ENCODE measurements around the gene UQCRFS1. TPM values are rescaled to one million over a fixed set of nuclear protein-coding genes. Genes with fewer than 3 reads are reported as not detected.
A peak's percentile ranks its signal among the peaks of the same experiment; 100 is the strongest.

Gene UQCRFS1
- 36.7 and 37.1 TPM in 2 replicates for polyA plus RNA-seq (2012; rRNA removed)
- 41.4 and 44.1 TPM in 2 replicates for polyA plus RNA-seq (2012; cell fraction: cytosol; rRNA removed)
- 15.4 and 18.2 TPM in 2 replicates for polyA plus RNA-seq (2012; cell fraction: nucleus; rRNA removed)

DNA sequence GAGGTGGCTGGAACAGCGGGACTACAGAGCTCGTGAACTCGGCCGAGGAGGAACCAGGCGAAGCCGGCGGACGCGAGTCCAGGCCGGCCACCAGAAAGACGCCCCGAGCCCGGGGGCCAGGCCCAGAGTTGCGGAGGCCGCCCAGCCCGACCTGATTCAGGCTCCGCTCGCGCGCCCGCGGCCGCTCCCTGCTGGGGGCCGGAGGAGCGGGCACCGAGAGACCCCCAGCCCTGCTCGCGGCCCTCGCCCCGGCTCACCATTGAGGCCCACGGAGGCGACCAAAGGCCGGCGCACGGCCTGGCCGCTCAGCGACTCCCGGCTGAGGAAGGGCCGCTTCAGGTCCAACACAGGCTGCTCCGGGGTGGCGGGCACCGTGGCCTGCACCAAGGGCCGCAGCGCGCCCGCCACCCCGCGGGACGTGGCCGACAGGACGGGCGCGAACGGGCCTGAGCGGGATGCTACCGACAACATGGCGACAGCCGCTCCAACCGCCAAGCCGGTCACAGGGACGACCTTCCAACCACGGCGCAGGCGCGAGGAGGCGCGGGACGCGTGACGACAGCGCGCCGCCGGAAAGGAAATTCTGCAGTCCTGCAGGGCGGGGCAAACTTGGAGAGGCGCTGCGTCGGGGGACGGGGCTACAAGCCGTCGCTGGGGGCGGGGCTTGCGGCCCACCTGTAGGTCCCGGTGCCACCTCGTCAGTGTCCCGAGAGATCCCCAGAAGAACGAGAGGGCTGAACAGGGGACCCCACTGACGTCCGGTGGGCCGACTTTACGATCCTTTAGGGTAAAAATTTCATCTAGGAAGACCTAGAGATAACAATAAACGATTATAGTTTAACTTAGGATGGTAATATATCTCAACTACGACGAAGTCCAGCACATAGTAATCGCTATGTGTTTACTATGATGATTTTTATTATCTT lies at the start of gene UQCRFS1:
Gene UQCRFS1 (minus strand): TSS at position 504 of the 926 bp plus-strand sequence. CDS start 33 bp downstream, at position 471.
- Histone ChIP-seq H3F3A (replicated peaks; ENCODE audit: insufficient read depth) (no peaks in the 10 kb centered on the region), H3K79me2 (ENCODE audit: insufficient read depth) (peaks cover 51% of the 10 kb centered on the region), H3K4me1 (ENCODE audit: control insufficient read depth in 1 of 2, insufficient read depth in 2 of 2, low read depth in 1 of 2, low read length in 1 of 2) (peaks cover 0 to 11% of the 10 kb centered on the region in 2 experiments; a peak in 3 of 4 replicates), H3K27ac (ENCODE audit: low read depth in 2 of 2, low read length in 1 of 2) (peak within 1 kb of the TSS; percentile 39 to 68), H2AFZ (ENCODE audit: low read depth) (peak within 1 kb of the TSS; percentile 98), H3K9ac (peak within 1 kb of the TSS; percentile 99), H3K9me3 (no peaks in the 10 kb centered on the region), H3K27me3 (ENCODE audit: insufficient read depth) (peaks cover 13% of the 10 kb centered on the region; the same call in 1 of the 2 replicates), H3K4me3 (ENCODE audit: low read depth in 2 of 2, low read length in 1 of 2) (peak within 1 kb of the TSS; percentile 90 to 93), H3K9me2 (no peaks in the 10 kb centered on the region), H3K36me3 (replicated peaks in 1 of 2; ENCODE audit: control insufficient read depth in 1 of 2, insufficient read depth in 2 of 2, low read length in 1 of 2) (peaks cover 0 to 4% of the 10 kb centered on the region in 2 experiments), H4K20me1 (ENCODE audit: insufficient read depth) (peaks cover 37% of the 10 kb centered on the region), H3K4me2 (peak within 1 kb of the TSS; percentile 92)
- ChIA-PET CTCF (interaction anchor here (1.3 kb wide), 1 partner anchor 50 kb away, joined by 4 read pairs; no protein-coding TSS in a partner anchor), POLR2A (no interaction called here)
- peak; percentile 93 for DNase-seq
- TF ChIP-seq FOSL2 (IDR thresholded peaks at IDR 0.05; ENCODE audit: borderline replicate concordance, low read depth) (no peak), YY1 (IDR thresholded peaks at IDR 0.05; ENCODE audit: low read depth) (peak; percentile 74; the same call in 1 of the 2 replicates), MXI1 (IDR thresholded peaks at IDR 0.05; ENCODE audit: low read depth, low read length) (peak; percentile 55; the same call in 1 of the 2 replicates), GABPA (IDR thresholded peaks at IDR 0.05; ENCODE audit: low read depth) (peak; percentile 65), NRF1 (IDR thresholded peaks at IDR 0.05; ENCODE audit: low read depth, low read length) (peak; percentile 84), ELF1 (IDR thresholded peaks at IDR 0.05) (0 out of 2 replicates have a peak, but pooled peaks have one; percentile 18), RFX5 (IDR thresholded peaks at IDR 0.05; ENCODE audit: low read length) (0 out of 2 replicates have a peak, but pooled peaks have one; percentile 13)
- TF ChIP-seq, protein P1, sequence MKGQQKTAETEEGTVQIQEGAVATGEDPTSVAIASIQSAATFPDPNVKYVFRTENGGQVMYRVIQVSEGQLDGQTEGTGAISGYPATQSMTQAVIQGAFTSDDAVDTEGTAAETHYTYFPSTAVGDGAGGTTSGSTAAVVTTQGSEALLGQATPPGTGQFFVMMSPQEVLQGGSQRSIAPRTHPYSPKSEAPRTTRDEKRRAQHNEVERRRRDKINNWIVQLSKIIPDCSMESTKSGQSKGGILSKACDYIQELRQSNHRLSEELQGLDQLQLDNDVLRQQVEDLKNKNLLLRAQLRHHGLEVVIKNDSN (IDR thresholded peaks at IDR 0.05; ENCODE audit: borderline replicate concordance, low read depth): peak; percentile 46; the same call in 1 of the 2 replicates
- TF ChIP-seq, protein P2, sequence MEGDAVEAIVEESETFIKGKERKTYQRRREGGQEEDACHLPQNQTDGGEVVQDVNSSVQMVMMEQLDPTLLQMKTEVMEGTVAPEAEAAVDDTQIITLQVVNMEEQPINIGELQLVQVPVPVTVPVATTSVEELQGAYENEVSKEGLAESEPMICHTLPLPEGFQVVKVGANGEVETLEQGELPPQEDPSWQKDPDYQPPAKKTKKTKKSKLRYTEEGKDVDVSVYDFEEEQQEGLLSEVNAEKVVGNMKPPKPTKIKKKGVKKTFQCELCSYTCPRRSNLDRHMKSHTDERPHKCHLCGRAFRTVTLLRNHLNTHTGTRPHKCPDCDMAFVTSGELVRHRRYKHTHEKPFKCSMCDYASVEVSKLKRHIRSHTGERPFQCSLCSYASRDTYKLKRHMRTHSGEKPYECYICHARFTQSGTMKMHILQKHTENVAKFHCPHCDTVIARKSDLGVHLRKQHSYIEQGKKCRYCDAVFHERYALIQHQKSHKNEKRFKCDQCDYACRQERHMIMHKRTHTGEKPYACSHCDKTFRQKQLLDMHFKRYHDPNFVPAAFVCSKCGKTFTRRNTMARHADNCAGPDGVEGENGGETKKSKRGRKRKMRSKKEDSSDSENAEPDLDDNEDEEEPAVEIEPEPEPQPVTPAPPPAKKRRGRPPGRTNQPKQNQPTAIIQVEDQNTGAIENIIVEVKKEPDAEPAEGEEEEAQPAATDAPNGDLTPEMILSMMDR (IDR thresholded peaks at IDR 0.05): no peak
- TF ChIP-seq, protein P3, sequence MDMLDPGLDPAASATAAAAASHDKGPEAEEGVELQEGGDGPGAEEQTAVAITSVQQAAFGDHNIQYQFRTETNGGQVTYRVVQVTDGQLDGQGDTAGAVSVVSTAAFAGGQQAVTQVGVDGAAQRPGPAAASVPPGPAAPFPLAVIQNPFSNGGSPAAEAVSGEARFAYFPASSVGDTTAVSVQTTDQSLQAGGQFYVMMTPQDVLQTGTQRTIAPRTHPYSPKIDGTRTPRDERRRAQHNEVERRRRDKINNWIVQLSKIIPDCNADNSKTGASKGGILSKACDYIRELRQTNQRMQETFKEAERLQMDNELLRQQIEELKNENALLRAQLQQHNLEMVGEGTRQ (IDR thresholded peaks at IDR 0.05; ENCODE audit: borderline replicate concordance, low read depth, low read length): no peak
- 2% methylated on average over 16 of the region's 95 CpGs for WGBS (ENCODE audit: low lambda C conversion rate)

DNA sequence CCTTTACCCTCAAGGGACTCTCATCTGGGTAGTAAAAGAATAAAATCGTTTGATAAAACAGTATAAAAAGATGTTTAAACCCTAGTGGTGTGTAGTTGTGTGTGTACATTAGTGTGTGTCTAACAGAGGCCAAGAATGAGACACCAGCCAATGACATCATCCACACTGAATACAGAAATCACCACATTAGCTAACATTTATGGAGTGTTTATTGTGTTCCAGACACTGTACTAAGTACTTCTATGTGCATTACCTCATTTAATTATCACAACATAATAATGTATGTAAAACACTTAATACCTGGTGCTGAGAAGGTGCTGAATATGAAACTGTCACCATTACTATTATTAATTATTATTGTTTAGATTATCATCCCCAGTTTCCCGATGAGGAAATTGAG lies 49.1 kb upstream of the UQCRFS1 start:
- POLR2A ChIA-PET: no interaction called here
- CTCF ChIA-PET: interaction anchor here (1.1 to 3.3 kb wide), 7 partner anchors 12 to 525 kb away, joined by 3 to 36 read pairs (median 12); no protein-coding TSS in a partner anchor
- H3K9ac ChIP-seq: no peak overlapping the region

More for the DNA sequence above, 49.1 kb upstream of the UQCRFS1 start:
- TF ChIP-seq JUND (IDR thresholded peaks at IDR 0.05): no peak
- no peak for TF ChIP-seq EZH2phosphoT487 (IDR thresholded peaks at IDR 0.05; ENCODE audit: borderline replicate concordance, low read depth)
- TF ChIP-seq POLR2AphosphoS5 (IDR thresholded peaks at IDR 0.05; ENCODE audit: low read depth, low read length): no peak
- TF ChIP-seq SIN3A (IDR thresholded peaks at IDR 0.05; ENCODE audit: borderline replicate concordance, low read depth, low read length): no peak
- TF ChIP-seq EP300 (IDR thresholded peaks at IDR 0.05; ENCODE audit: borderline replicate concordance in 1 of 2, low read depth in 1 of 2, low read length in 1 of 2): no peak
- TF ChIP-seq ELF1 (IDR thresholded peaks at IDR 0.05): no peak
- TF ChIP-seq TCF12 (IDR thresholded peaks at IDR 0.05): no peak
- no peak for TF ChIP-seq RFX5 (IDR thresholded peaks at IDR 0.05; ENCODE audit: low read length)
- TF ChIP-seq RXRA (IDR thresholded peaks at IDR 0.05; ENCODE audit: borderline replicate concordance, low read depth): no peak
- TF ChIP-seq TAF1 (IDR thresholded peaks at IDR 0.05; ENCODE audit: borderline replicate concordance, low read depth, low read length): no peak
- no peak for TF ChIP-seq MXI1 (IDR thresholded peaks at IDR 0.05; ENCODE audit: low read depth, low read length)
- TF ChIP-seq, protein P3 (IDR thresholded peaks at IDR 0.05; ENCODE audit: borderline replicate concordance, low read depth, low read length): no peak
- TF ChIP-seq RAD21 (IDR thresholded peaks at IDR 0.05; ENCODE audit: low read length): no peak
- no peak overlapping the region for H2AFZ ChIP-seq (ENCODE audit: low read depth)
- no peaks in the 10 kb centered on the region for H3F3A ChIP-seq (replicated peaks; ENCODE audit: insufficient read depth)
- 2% methylated on average over 2 of the region's 2 CpGs for WGBS (ENCODE audit: low lambda C conversion rate)
- H3K79me2 ChIP-seq (ENCODE audit: insufficient read depth): no peaks in the 10 kb centered on the region
- no peaks in the 10 kb centered on the region for H3K36me3 ChIP-seq (replicated peaks in 1 of 2; ENCODE audit: control insufficient read depth in 1 of 2, insufficient read depth in 2 of 2, low read length in 1 of 2)
- H3K27me3 ChIP-seq (ENCODE audit: insufficient read depth): peaks cover 13% of the 10 kb centered on the region; the same call in 1 of the 2 replicates
- no peak for DNase-seq
- no peak overlapping the region for H3K4me2 ChIP-seq
- H3K27ac ChIP-seq (ENCODE audit: low read depth in 2 of 2, low read length in 1 of 2): no peak overlapping the region
- H3K9me3 ChIP-seq: no peaks in the 10 kb centered on the region
- H3K9me2 ChIP-seq: no peaks in the 10 kb centered on the region
- no peaks in the 10 kb centered on the region for H3K4me1 ChIP-seq (ENCODE audit: control insufficient read depth in 1 of 2, insufficient read depth in 2 of 2, low read depth in 1 of 2, low read length in 1 of 2)
- H4K20me1 ChIP-seq (ENCODE audit: insufficient read depth): no peaks in the 10 kb centered on the region
- no peak overlapping the region for H3K4me3 ChIP-seq (ENCODE audit: low read depth in 2 of 2, low read length in 1 of 2)
